HCT116 (cell line): ENCODE results near the gene LSP1. TPM values are rescaled to one million over a fixed set of nuclear protein-coding genes. Genes with fewer than 3 reads are reported as not detected.

Experiments
- ATAC-seq: fragments of 200-7000 bp; cut with Tn5 transposase; 2 replicates; pipeline ENCODE4 v1.9.1; 2020; ENCODE audit warnings: mild to moderate bottlenecking, moderate library complexity
- BruUV-seq: library from RNA; stranded (reverse); fragments of 400-500 nt; replicated peaks from 2 replicates; lab custom pipeline; 2021; lab: Mats Ljungman, UMichigan
- CTCF ChIA-PET: fragments of 300-600 bp; sonication (Branson Sonifier 250); formaldehyde crosslinking; loops from one replicate; lab custom pipeline; 2021; ENCODE audit warnings: antibody characterized with exemption; lab: Charles Lee
- POLR2A ChIA-PET: fragments of 300-600, 350-600 bp; sonication (Branson Sonifier 250); formaldehyde crosslinking; loops from one replicate; lab custom pipeline; 2021; ENCODE audit warnings: antibody characterized with exemption; lab: Charles Lee
- RAD21 ChIA-PET, 2 experiments: fragments of 300-600 bp; sonication (Branson Sonifier 250); formaldehyde crosslinking; loops; one replicate each; lab custom pipeline; 2023; ENCODE audit warnings: low total read pairs in 2 of 2; ENCODE audit not compliant: uncharacterized antibody in 2 of 2, unreplicated experiment in 2 of 2, low non-redundant PET in 1 of 2; lab: Charles Lee
- DNase-seq: peaks from one replicate; pipeline ENCODE4 v3.0.0-alpha.2; 2010; ENCODE audit warnings: low read depth, low spot score
- H2AFZ ChIP-seq: fragments of 200-600 bp; shearing (Covaris generic), sonication (generic); 2 replicates; pipeline ENCODE4 v1.6.1; 2017; ENCODE audit warnings: low read depth, mixed run types, mixed read lengths, antibody characterized with exemption, low read length; ENCODE audit not compliant: poor library complexity, severe bottlenecking
- H3K27ac ChIP-seq: 2 replicates; pipeline ENCODE4 v1.5.1; 2012; ENCODE audit warnings: low read depth, low read length
- H3K27me3 ChIP-seq: fragments of 200-600 bp; sonication (generic); 2 replicates; pipeline ENCODE4 v1.6.1; 2016; ENCODE audit warnings: mixed run types, low read length, mixed read lengths; ENCODE audit not compliant: insufficient read depth
- H3K36me3 ChIP-seq, 2 experiments: fragments of 200-500 bp in 1 of 2; fragments of 200-600 bp in 1 of 2; sonication (Bioruptor generic) in 1 of 2; sonication (generic) in 1 of 2; 2 replicates each; pipeline versions ENCODE4 v1.5.1 to v1.6.1; 2014 to 2016; ENCODE audit warnings: low read length in 2 of 2, inconsistent platforms in 1 of 2, mixed read lengths in 1 of 2, mixed run types in 1 of 2; ENCODE audit not compliant: insufficient read depth in 2 of 2, control insufficient read depth in 1 of 2
- H3K4me1 ChIP-seq, 2 experiments: fragments of 200-600 bp in 1 of 2; sonication (generic) in 1 of 2; 2 replicates each; pipeline versions ENCODE4 v1.5.1 to v1.6.1; 2012 to 2017; ENCODE audit warnings: low read length in 2 of 2, inconsistent platforms in 1 of 2, mild to moderate bottlenecking in 1 of 2, mixed read lengths in 1 of 2, mixed run types in 1 of 2, moderate library complexity in 1 of 2; ENCODE audit not compliant: insufficient read depth in 2 of 2, control insufficient read depth in 1 of 2
- H3K4me2 ChIP-seq: fragments of 200-600 bp; sonication (generic); 2 replicates; pipeline ENCODE4 v1.6.1; 2017; ENCODE audit warnings: mixed run types, low read length, mixed read lengths
- H3K4me3 ChIP-seq, 2 experiments: fragments of 200-600 bp in 1 of 2; sonication (generic) in 1 of 2; replicated peaks in 1 of 2; 2 replicates each; pipeline ENCODE4 v1.5.1; 2011 to 2016; ENCODE audit warnings: low read length in 2 of 2, control low read depth in 1 of 2, low read depth in 1 of 2, mild to moderate bottlenecking in 1 of 2, mixed read lengths in 1 of 2, mixed run types in 1 of 2
- H3K79me2 ChIP-seq: fragments of 200-600 bp; sonication (generic); 2 replicates; pipeline ENCODE4 v1.6.1; 2017; ENCODE audit warnings: mild to moderate bottlenecking, mixed run types, low read length, moderate library complexity, mixed read lengths; ENCODE audit not compliant: insufficient read depth
- H3K9ac ChIP-seq: fragments of 200-600 bp; sonication (generic); 2 replicates; pipeline ENCODE4 v1.6.1; 2016; ENCODE audit warnings: low read length, mixed read lengths
- H3K9me2 ChIP-seq: fragments of 200-600 bp; sonication (generic), shearing (Covaris generic); 2 replicates; pipeline ENCODE4 v1.6.1; 2017; ENCODE audit warnings: mixed run types, mild to moderate bottlenecking, moderate library complexity; ENCODE audit not compliant: insufficient read depth
- H3K9me3 ChIP-seq, 2 experiments: fragments of 200-500 bp in 1 of 2; fragments of 200-600 bp in 1 of 2; sonication (Bioruptor generic) in 1 of 2; sonication (generic) in 1 of 2; 2 replicates each; pipeline ENCODE4 v1.6.1; 2014 to 2017; ENCODE audit warnings: low read length in 2 of 2, mixed read lengths in 2 of 2, inconsistent platforms in 1 of 2, low read depth in 1 of 2, mild to moderate bottlenecking in 1 of 2, mixed run types in 1 of 2, moderate library complexity in 1 of 2; ENCODE audit not compliant: control insufficient read depth in 1 of 2, insufficient read depth in 1 of 2
- H4K20me1 ChIP-seq: fragments of 200-600 bp; sonication (generic), shearing (Covaris generic); 2 replicates; pipeline ENCODE4 v1.6.1; 2017; ENCODE audit warnings: mixed run types, mild to moderate bottlenecking, moderate library complexity; ENCODE audit not compliant: insufficient read depth
- CBX3 ChIP-seq: IDR thresholded peaks from 2 replicates; pipeline ENCODE4 v1.6.1; 2012; ENCODE audit warnings: low read depth
- CEBPB ChIP-seq: IDR thresholded peaks from 2 replicates; pipeline ENCODE4 v1.6.1; 2012; ENCODE audit warnings: low read depth
- ELF1 ChIP-seq: IDR thresholded peaks from 2 replicates; pipeline ENCODE4 v1.6.1; 2012; ENCODE audit warnings: low read depth, borderline replicate concordance
- EZH2 ChIP-seq: fragments of 200-600 bp; sonication (generic); IDR thresholded peaks from 2 replicates; pipeline ENCODE4 v1.6.1; 2017; ENCODE audit warnings: antibody characterized with exemption, mixed run types
- EZH2phosphoT487 ChIP-seq: fragments of 200-600 bp; IDR thresholded peaks from 2 replicates; pipeline ENCODE4 v1.6.1; 2018; ENCODE audit warnings: antibody characterized with exemption, borderline replicate concordance
- FOSL1 ChIP-seq: IDR thresholded peaks from 2 replicates; pipeline ENCODE4 v1.6.1; 2012; ENCODE audit warnings: low read depth
- MAX ChIP-seq: IDR thresholded peaks from 2 replicates; pipeline ENCODE4 v1.6.1; 2012
- POLR2A ChIP-seq: IDR thresholded peaks from 2 replicates; pipeline ENCODE4 v1.7.0; 2011; ENCODE audit warnings: borderline replicate concordance; ENCODE audit not compliant: insufficient read depth, insufficient read length; ENCODE audit errors: extremely low read depth
- POLR2AphosphoS5 ChIP-seq: IDR thresholded peaks from 2 replicates; pipeline ENCODE4 v1.6.1; 2011; ENCODE audit warnings: mild to moderate bottlenecking, low read depth, low read length, moderate library complexity
- RAD21 ChIP-seq: IDR thresholded peaks from 2 replicates; pipeline ENCODE4 v1.6.1; 2012; ENCODE audit warnings: low read depth, mild to moderate bottlenecking
- SIN3A ChIP-seq: IDR thresholded peaks from 2 replicates; pipeline ENCODE4 v1.6.1; 2012; ENCODE audit warnings: low read depth
- SP1 ChIP-seq: IDR thresholded peaks from 2 replicates; pipeline ENCODE4 v1.6.1; 2012; ENCODE audit warnings: low read depth
- YY1 ChIP-seq: IDR thresholded peaks from 2 replicates; pipeline ENCODE4 v1.6.1; 2011; ENCODE audit warnings: low read length, low read depth, moderate library complexity, mild to moderate bottlenecking; ENCODE audit not compliant: insufficient replicate concordance; ENCODE audit errors: extremely low read depth
- ZFX ChIP-seq: fragments of 450-650 bp; IDR thresholded peaks from 2 replicates; pipeline ENCODE4 v1.6.1; 2017
- ZNF274 ChIP-seq: fragments of 200-500 bp; sonication (Bioruptor generic); IDR thresholded peaks from 2 replicates; pipeline ENCODE4 v1.6.1; 2014; ENCODE audit warnings: mild to moderate bottlenecking, low read depth, low read length, inconsistent platforms
- intact Hi-C: fragments of 100-400 bp; cut with micrococcal nuclease; formaldehyde crosslinking; loops from 2 replicates; pipeline ENCODE4 v1.10.0; 2022
- total RNA-seq: library from RNA; stranded (reverse); gene quantifications from one replicate; pipeline ENCODE4 v1.2.1, GENCODE V29; 2021; ENCODE audit not compliant: unreplicated experiment
- TF ChIP-seq, protein P1 (sequence below): IDR thresholded peaks from 2 replicates; pipeline ENCODE4 v1.6.1; 2012; ENCODE audit warnings: low read depth
- TF ChIP-seq, protein P2 (sequence below), 3 experiments: fragments of 200-600 bp in 1 of 3; sonication (generic) in 1 of 3; IDR thresholded peaks in 2 of 3; conservative IDR thresholded peaks in 1 of 3; 2 replicates each; pipeline ENCODE4 v1.5.1; 2012 to 2017; ENCODE audit warnings: low read depth in 2 of 3, low read length in 2 of 3, antibody characterized with exemption in 1 of 3, borderline replicate concordance in 1 of 3, control low read depth in 1 of 3, mild to moderate bottlenecking in 1 of 3, mixed read lengths in 1 of 3, mixed run types in 1 of 3, moderate library complexity in 1 of 3; ENCODE audit not compliant: insufficient read depth in 1 of 3
- TF ChIP-seq, protein P3 (sequence below): IDR thresholded peaks from 2 replicates; pipeline ENCODE4 v1.6.1; 2011; ENCODE audit warnings: mild to moderate bottlenecking, low read length, moderate library complexity; ENCODE audit not compliant: insufficient replicate concordance; ENCODE audit errors: extremely low read depth

Gene LSP1
- total RNA-seq, 1 experiment from 2014 or later: 1.3 TPM

DNA sequence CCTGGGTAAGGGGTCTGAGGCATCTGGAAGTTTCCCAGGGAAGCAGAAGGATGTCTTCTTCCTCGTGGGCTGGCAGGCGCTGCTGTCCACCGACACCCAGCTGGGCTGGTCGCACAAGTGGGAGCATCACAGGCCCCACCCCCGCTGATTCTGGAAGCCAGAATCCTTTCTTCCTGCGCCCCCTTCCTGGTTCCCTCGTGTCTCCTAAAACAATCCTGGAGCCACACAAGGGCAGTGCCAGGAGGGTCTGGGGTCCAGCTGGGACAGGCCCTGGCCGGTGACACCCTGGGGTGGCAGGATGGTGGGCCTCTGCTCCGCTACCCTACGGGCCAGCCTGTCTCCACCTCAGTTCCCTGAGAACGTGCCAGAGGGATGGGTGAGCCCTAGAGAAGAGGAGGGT lies 4.2 kb downstream of the LSP1 start:
- CTCF ChIA-PET: interaction anchor here (2.0 kb wide), 1 partner anchor 24 kb away, joined by 5 read pairs; no protein-coding TSS in a partner anchor
- RAD21 ChIA-PET: no interaction called here
- Histone ChIP-seq H3K9me3 (no peaks in the 10 kb centered on the region), H3K79me2 (no peaks in the 10 kb centered on the region), H2AFZ (no peak overlapping the region), H3K27me3 (no peaks in the 10 kb centered on the region), H3K4me3 (no peak overlapping the region), H3K36me3 (no peaks in the 10 kb centered on the region), H4K20me1 (no peaks in the 10 kb centered on the region), H3K4me2 (no peak overlapping the region), H3K27ac (no peak overlapping the region), H3K9me2 (no peaks in the 10 kb centered on the region), H3K9ac (no peak overlapping the region), H3K4me1 (peaks cover 0 to under 1% of the 10 kb centered on the region in 2 experiments; a peak in 1 of 4 replicates)
- no peak for TF ChIP-seq EZH2phosphoT487
- no peak for TF ChIP-seq CBX3
- TF ChIP-seq ZFX: no peak
- TF ChIP-seq, protein P1, sequence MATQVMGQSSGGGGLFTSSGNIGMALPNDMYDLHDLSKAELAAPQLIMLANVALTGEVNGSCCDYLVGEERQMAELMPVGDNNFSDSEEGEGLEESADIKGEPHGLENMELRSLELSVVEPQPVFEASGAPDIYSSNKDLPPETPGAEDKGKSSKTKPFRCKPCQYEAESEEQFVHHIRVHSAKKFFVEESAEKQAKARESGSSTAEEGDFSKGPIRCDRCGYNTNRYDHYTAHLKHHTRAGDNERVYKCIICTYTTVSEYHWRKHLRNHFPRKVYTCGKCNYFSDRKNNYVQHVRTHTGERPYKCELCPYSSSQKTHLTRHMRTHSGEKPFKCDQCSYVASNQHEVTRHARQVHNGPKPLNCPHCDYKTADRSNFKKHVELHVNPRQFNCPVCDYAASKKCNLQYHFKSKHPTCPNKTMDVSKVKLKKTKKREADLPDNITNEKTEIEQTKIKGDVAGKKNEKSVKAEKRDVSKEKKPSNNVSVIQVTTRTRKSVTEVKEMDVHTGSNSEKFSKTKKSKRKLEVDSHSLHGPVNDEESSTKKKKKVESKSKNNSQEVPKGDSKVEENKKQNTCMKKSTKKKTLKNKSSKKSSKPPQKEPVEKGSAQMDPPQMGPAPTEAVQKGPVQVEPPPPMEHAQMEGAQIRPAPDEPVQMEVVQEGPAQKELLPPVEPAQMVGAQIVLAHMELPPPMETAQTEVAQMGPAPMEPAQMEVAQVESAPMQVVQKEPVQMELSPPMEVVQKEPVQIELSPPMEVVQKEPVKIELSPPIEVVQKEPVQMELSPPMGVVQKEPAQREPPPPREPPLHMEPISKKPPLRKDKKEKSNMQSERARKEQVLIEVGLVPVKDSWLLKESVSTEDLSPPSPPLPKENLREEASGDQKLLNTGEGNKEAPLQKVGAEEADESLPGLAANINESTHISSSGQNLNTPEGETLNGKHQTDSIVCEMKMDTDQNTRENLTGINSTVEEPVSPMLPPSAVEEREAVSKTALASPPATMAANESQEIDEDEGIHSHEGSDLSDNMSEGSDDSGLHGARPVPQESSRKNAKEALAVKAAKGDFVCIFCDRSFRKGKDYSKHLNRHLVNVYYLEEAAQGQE: no peak
- TF ChIP-seq EZH2: no peak
- TF ChIP-seq CEBPB: no peak
- no peak for TF ChIP-seq FOSL1
- no peak for TF ChIP-seq ELF1
- TF ChIP-seq YY1: no peak
- no peak for TF ChIP-seq SIN3A
- TF ChIP-seq POLR2A: no peak
- no peak for TF ChIP-seq SP1
- TF ChIP-seq POLR2AphosphoS5: no peak
- TF ChIP-seq, protein P2, sequence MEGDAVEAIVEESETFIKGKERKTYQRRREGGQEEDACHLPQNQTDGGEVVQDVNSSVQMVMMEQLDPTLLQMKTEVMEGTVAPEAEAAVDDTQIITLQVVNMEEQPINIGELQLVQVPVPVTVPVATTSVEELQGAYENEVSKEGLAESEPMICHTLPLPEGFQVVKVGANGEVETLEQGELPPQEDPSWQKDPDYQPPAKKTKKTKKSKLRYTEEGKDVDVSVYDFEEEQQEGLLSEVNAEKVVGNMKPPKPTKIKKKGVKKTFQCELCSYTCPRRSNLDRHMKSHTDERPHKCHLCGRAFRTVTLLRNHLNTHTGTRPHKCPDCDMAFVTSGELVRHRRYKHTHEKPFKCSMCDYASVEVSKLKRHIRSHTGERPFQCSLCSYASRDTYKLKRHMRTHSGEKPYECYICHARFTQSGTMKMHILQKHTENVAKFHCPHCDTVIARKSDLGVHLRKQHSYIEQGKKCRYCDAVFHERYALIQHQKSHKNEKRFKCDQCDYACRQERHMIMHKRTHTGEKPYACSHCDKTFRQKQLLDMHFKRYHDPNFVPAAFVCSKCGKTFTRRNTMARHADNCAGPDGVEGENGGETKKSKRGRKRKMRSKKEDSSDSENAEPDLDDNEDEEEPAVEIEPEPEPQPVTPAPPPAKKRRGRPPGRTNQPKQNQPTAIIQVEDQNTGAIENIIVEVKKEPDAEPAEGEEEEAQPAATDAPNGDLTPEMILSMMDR (IDR thresholded peaks at IDR 0.05 in 2 of 3, conservative IDR thresholded peaks at IDR 0.05 in 1 of 3; ENCODE audit: borderline replicate concordance in 1 of 3, insufficient read depth in 1 of 3, low read depth in 2 of 3, low read length in 2 of 3): no peak
- TF ChIP-seq, protein P3, sequence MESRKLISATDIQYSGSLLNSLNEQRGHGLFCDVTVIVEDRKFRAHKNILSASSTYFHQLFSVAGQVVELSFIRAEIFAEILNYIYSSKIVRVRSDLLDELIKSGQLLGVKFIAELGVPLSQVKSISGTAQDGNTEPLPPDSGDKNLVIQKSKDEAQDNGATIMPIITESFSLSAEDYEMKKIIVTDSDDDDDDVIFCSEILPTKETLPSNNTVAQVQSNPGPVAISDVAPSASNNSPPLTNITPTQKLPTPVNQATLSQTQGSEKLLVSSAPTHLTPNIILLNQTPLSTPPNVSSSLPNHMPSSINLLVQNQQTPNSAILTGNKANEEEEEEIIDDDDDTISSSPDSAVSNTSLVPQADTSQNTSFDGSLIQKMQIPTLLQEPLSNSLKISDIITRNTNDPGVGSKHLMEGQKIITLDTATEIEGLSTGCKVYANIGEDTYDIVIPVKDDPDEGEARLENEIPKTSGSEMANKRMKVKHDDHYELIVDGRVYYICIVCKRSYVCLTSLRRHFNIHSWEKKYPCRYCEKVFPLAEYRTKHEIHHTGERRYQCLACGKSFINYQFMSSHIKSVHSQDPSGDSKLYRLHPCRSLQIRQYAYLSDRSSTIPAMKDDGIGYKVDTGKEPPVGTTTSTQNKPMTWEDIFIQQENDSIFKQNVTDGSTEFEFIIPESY: no peak
- no peak for TF ChIP-seq MAX
- no peak for TF ChIP-seq ZNF274
- no peak for TF ChIP-seq RAD21
- BruUV-seq: no TSS peak
- intact Hi-C loops: no loop called here
- no peak for ATAC-seq
- POLR2A ChIA-PET: no interaction called here
- DNase-seq: no peak
